ENCODE data around the gene CD28. TPM values are rescaled to one million over a fixed set of nuclear protein-coding genes. Genes with fewer than 3 reads are reported as not detected.

CD28 gene
- total RNA-seq, 1 donor from 2014 or later = 2.7 TPM

GRCh38 chr2:203740871-203741281 is 34.4 kb downstream of the CD28 start:
- no peaks in the 10 kb centered on the region for H3K36me3 ChIP-seq
- TF ChIP-seq POLR2AphosphoS5 (IDR thresholded peaks at IDR 0.05; ENCODE audit: insufficient read depth in 1 of 2, low read depth in 1 of 2) (no peak), CTCF (IDR thresholded peaks at IDR 0.05) (no peak), POLR2A (IDR thresholded peaks at IDR 0.05) (no peak)
- no peak for DNase-seq (ENCODE audit: extremely low spot score in 2 of 2)
- no peak overlapping the region for H3K4me3 ChIP-seq
- H3K4me1 ChIP-seq = no peaks in the 10 kb centered on the region
- H3K27ac ChIP-seq = no peak overlapping the region
- no peaks in the 10 kb centered on the region for H3K27me3 ChIP-seq
- H3K9me3 ChIP-seq = no peaks in the 10 kb centered on the region
- intact Hi-C loops (cut with DNase I) = no loop called here

- no peaks in the 10 kb centered on the region for H3K9me3 ChIP-seq
- H3K4me3 ChIP-seq = no peak overlapping the region
- no peak for DNase-seq (ENCODE audit: extremely low spot score in 2 of 2)
- H3K27ac ChIP-seq = no peak overlapping the region
- H3K27me3 ChIP-seq = no peaks in the 10 kb centered on the region
- no peaks in the 10 kb centered on the region for H3K36me3 ChIP-seq
- intact Hi-C loops (cut with DNase I) = no loop called here
- no peak for TF ChIP-seq POLR2A (IDR thresholded peaks at IDR 0.05)
- no peaks in the 10 kb centered on the region for H3K4me1 ChIP-seq
Observed at GRCh38 chr2:203741566-203741965, 35.1 kb downstream of the CD28 start.

GRCh38 chr2:203743441-203743981 is 37.1 kb downstream of the CD28 start:
- H3K36me3 ChIP-seq = no peaks in the 10 kb centered on the region
- TF ChIP-seq POLR2A (IDR thresholded peaks at IDR 0.05) (no peak), POLR2AphosphoS5 (IDR thresholded peaks at IDR 0.05; ENCODE audit: insufficient read depth in 1 of 2, low read depth in 1 of 2) (no peak), CTCF (IDR thresholded peaks at IDR 0.05) (no peak)
- H3K27me3 ChIP-seq = no peaks in the 10 kb centered on the region
- no peak overlapping the region for H3K4me3 ChIP-seq
- no peaks in the 10 kb centered on the region for H3K4me1 ChIP-seq
- H3K27ac ChIP-seq = no peak overlapping the region
- no peak for DNase-seq (ENCODE audit: extremely low spot score in 2 of 2)
- intact Hi-C loops (cut with DNase I) = no loop called here
- no peaks in the 10 kb centered on the region for H3K9me3 ChIP-seq

GRCh38 chr2:203744091-203744490 is 37.7 kb downstream of the CD28 start:
- TF ChIP-seq POLR2AphosphoS5 (IDR thresholded peaks at IDR 0.05; ENCODE audit: insufficient read depth in 1 of 2, low read depth in 1 of 2) (no peak), POLR2A (IDR thresholded peaks at IDR 0.05) (no peak), CTCF (IDR thresholded peaks at IDR 0.05) (no peak)
- Histone ChIP-seq H3K9me3 (no peaks in the 10 kb centered on the region), H3K4me1 (no peaks in the 10 kb centered on the region), H3K27ac (no peak overlapping the region), H3K27me3 (no peaks in the 10 kb centered on the region), H3K4me3 (no peak overlapping the region), H3K36me3 (no peaks in the 10 kb centered on the region)
- DNase-seq (ENCODE audit: extremely low spot score in 2 of 2) = no peak
- intact Hi-C loops (cut with DNase I) = no loop called here

GRCh38 chr2:203745267-203745666 is 38.8 kb downstream of the CD28 start:
- TF ChIP-seq POLR2AphosphoS5 (IDR thresholded peaks at IDR 0.05; ENCODE audit: insufficient read depth in 1 of 2, low read depth in 1 of 2) (no peak), POLR2A (IDR thresholded peaks at IDR 0.05) (no peak), CTCF (IDR thresholded peaks at IDR 0.05) (no peak)
- intact Hi-C loops (cut with DNase I) = no loop called here

More at GRCh38 chr2:203745267-203745666, 38.8 kb downstream of the CD28 start:
- no peaks in the 10 kb centered on the region for H3K36me3 ChIP-seq
- H3K4me3 ChIP-seq = no peak overlapping the region
- no peaks in the 10 kb centered on the region for H3K27me3 ChIP-seq
- no peak for DNase-seq (ENCODE audit: extremely low spot score in 2 of 2)
- no peaks in the 10 kb centered on the region for H3K4me1 ChIP-seq
- H3K27ac ChIP-seq = no peak overlapping the region
- H3K9me3 ChIP-seq = no peaks in the 10 kb centered on the region

Data from vagina (tissue), 2 donors.